DOHH2 (cell line): Measurements from ENCODE around the gene TMEM260.

ENCODE experiments used
- H3F3A ChIP-seq: fragments of 200-600 bp; sonication (generic), shearing (Covaris generic); 2 replicates; pipeline ENCODE4 v1.6.0; 2016; ENCODE audit warnings: antibody characterized with exemption, mild to moderate bottlenecking; ENCODE audit not compliant: control insufficient read depth, insufficient read depth
- H3K27ac ChIP-seq: fragments of 200-600 bp; sonication (generic); 2 replicates; pipeline ENCODE4 v1.5.1; 2014; ENCODE audit warnings: low read depth, mild to moderate bottlenecking, low read length, moderate library complexity
- H3K27me3 ChIP-seq: fragments of 200-600 bp; sonication (generic); 2 replicates; pipeline ENCODE4 v1.6.1; 2014; ENCODE audit warnings: mild to moderate bottlenecking, low read length, mixed read lengths; ENCODE audit not compliant: control insufficient read depth
- H3K36me3 ChIP-seq: fragments of 200-600 bp; sonication (generic); 2 replicates; pipeline ENCODE4 v1.6.1; 2014; ENCODE audit warnings: mild to moderate bottlenecking, low read length, moderate library complexity, mixed read lengths; ENCODE audit not compliant: control insufficient read depth
- H3K4me1 ChIP-seq: fragments of 200-600 bp; sonication (generic); 2 replicates; pipeline ENCODE4 v1.6.1; 2014; ENCODE audit warnings: mild to moderate bottlenecking, low read length, mixed read lengths; ENCODE audit not compliant: control insufficient read depth
- H3K4me2 ChIP-seq: fragments of 200-600 bp; sonication (generic); 2 replicates; pipeline ENCODE4 v1.6.0; 2014; ENCODE audit warnings: mild to moderate bottlenecking, low read length, moderate library complexity
- H3K4me3 ChIP-seq: fragments of 200-600 bp; sonication (generic); 2 replicates; pipeline ENCODE4 v1.5.1; 2014; ENCODE audit warnings: mild to moderate bottlenecking, low read length, mixed read lengths
- H3K79me2 ChIP-seq: fragments of 200-600 bp; sonication (generic); 2 replicates; pipeline ENCODE4 v1.6.1; 2014; ENCODE audit warnings: mild to moderate bottlenecking, low read length, mixed read lengths; ENCODE audit not compliant: control insufficient read depth
- H3K9me2 ChIP-seq: fragments of 200-600 bp; sonication (generic); replicated peaks from 2 replicates; pipeline ENCODE4 v1.6.1; 2014; ENCODE audit warnings: mild to moderate bottlenecking, low read length, mixed read lengths; ENCODE audit not compliant: control insufficient read depth
- H3K9me3 ChIP-seq: fragments of 200-600 bp; sonication (generic); 2 replicates; pipeline ENCODE4 v1.6.1; 2014; ENCODE audit warnings: antibody characterized with exemption, low read length, mixed read lengths; ENCODE audit not compliant: control insufficient read depth, insufficient read depth
- H4K20me1 ChIP-seq: fragments of 200-600 bp; sonication (generic); 2 replicates; pipeline ENCODE4 v1.6.0; 2014; ENCODE audit warnings: low read depth, mild to moderate bottlenecking, antibody characterized with exemption, low read length, moderate library complexity; ENCODE audit not compliant: control insufficient read depth, insufficient read depth
- EZH2phosphoT487 ChIP-seq: fragments of 200-600 bp; sonication (generic); IDR thresholded peaks from 2 replicates; pipeline ENCODE4 v1.6.1; 2017; ENCODE audit warnings: borderline replicate concordance, mild to moderate bottlenecking, antibody characterized with exemption, low read length, moderate library complexity, mixed read lengths
- TF ChIP-seq, protein P1 (sequence below): fragments of 200-600 bp; sonication (generic); IDR thresholded peaks from one replicate; pipeline ENCODE4 v1.5.1; 2014; ENCODE audit warnings: antibody characterized with exemption, mild to moderate bottlenecking, low read depth, low read length; ENCODE audit not compliant: poor library complexity, severe bottlenecking

Gene TMEM260

DNA sequence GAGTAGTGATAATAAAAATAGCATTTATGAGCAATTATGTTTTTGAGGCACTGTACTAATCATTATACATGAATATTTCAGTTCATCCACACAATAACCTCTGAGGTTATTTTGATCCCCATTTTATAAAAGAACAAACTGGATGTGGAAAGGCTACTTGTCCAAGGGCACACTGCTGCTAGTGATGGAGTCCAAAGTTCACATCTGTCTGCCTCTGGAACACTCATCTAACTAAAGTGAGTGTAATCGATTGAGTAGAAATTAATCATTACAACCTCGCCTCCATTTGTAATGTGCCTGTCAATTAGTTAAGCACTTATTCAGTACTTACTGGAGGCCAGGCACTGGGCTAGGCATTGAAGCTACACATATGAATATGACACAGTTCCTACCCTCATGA, 55.4 kb downstream of the TMEM260 start:
- Histone ChIP-seq H3F3A (no peaks in the 10 kb centered on the region), H3K4me1 (no peaks in the 10 kb centered on the region), H3K4me2 (no peak overlapping the region), H3K36me3 (peaks cover 68% of the 10 kb centered on the region), H3K27ac (no peak overlapping the region), H3K4me3 (no peak overlapping the region), H3K79me2 (no peaks in the 10 kb centered on the region), H3K9me3 (no peaks in the 10 kb centered on the region), H4K20me1 (no peaks in the 10 kb centered on the region), H3K27me3 (no peaks in the 10 kb centered on the region), H3K9me2 (no peaks in the 10 kb centered on the region; the same call in 1 of the 2 replicates)
- TF ChIP-seq, protein P1, sequence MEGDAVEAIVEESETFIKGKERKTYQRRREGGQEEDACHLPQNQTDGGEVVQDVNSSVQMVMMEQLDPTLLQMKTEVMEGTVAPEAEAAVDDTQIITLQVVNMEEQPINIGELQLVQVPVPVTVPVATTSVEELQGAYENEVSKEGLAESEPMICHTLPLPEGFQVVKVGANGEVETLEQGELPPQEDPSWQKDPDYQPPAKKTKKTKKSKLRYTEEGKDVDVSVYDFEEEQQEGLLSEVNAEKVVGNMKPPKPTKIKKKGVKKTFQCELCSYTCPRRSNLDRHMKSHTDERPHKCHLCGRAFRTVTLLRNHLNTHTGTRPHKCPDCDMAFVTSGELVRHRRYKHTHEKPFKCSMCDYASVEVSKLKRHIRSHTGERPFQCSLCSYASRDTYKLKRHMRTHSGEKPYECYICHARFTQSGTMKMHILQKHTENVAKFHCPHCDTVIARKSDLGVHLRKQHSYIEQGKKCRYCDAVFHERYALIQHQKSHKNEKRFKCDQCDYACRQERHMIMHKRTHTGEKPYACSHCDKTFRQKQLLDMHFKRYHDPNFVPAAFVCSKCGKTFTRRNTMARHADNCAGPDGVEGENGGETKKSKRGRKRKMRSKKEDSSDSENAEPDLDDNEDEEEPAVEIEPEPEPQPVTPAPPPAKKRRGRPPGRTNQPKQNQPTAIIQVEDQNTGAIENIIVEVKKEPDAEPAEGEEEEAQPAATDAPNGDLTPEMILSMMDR = no peak
- no peak for TF ChIP-seq EZH2phosphoT487

DNA sequence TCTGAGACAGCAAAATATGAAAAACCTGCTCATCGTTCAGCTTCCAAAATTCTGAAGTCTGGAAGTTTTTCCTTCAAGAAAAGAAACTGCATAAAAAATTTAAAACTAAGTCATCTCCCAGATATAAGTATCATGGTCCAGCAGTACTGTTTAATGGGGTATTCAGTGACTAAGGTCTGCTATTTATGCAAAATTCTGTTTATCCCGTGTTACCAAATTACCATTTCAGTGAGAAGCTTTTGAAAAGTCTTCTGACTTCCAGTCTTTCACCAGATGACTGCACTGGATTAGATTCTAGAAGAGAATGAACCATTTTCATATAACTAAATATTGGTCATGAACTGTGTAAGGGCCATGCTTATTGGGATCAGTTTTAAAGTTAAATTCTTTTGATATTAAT, 67.9 kb downstream of the TMEM260 start:
- Histone ChIP-seq H3K79me2 (no peaks in the 10 kb centered on the region), H3K27me3 (no peaks in the 10 kb centered on the region), H3F3A (no peaks in the 10 kb centered on the region), H3K4me3 (no peak overlapping the region), H3K4me2 (no peak overlapping the region), H3K36me3 (peaks cover 4% of the 10 kb centered on the region; the same call in 1 of the 2 replicates), H3K4me1 (no peaks in the 10 kb centered on the region), H3K9me2 (no peaks in the 10 kb centered on the region), H3K27ac (no peak overlapping the region), H4K20me1 (0 out of 2 replicates have a peak, but pooled peaks cover 3% of the 10 kb centered on the region), H3K9me3 (no peaks in the 10 kb centered on the region)
- TF ChIP-seq, protein P1 = no peak

DNA sequence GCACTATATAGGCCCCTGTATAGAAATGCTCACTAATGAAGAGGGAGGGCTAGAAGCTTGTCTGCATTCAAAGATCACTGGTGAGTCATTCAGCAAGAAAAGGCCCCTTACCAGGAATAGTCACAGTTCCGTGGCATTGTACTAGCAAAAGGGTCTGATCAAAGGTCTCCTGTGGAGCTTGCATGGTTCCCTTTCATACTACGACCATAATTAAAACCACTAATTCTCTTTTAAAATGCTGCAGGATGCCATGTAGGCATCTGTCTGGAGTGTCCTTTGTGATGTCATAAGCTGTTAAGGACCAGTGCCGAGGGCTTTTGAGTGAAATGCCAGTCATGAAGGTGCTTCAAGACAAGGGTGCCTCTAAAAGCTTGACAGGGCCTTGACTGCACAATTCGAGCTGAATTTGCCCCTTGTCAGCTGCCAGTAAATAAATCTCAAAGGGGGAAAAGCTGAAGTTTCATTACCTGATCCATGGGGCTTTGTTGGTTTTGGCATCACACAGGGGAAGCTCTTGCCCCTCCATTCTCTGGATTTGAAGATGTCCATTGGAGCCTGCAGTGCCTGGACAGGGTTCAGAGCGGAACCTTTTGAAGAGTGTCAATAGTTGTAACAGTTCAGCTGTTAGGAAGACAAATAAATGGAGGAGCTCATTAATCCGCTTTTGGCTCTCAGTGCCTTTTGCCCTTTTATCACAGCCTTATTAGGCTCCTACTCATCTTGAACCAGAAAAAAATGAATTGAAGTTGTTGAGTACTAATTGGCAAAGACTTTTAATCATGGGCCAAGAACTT, 69.1 kb downstream of the TMEM260 start:
- Histone ChIP-seq H3K79me2 (no peaks in the 10 kb centered on the region), H3K9me3 (no peaks in the 10 kb centered on the region), H4K20me1 (0 out of 2 replicates have a peak, but pooled peaks cover 3% of the 10 kb centered on the region), H3K4me2 (no peak overlapping the region), H3K27me3 (no peaks in the 10 kb centered on the region), H3F3A (no peaks in the 10 kb centered on the region), H3K4me3 (no peak overlapping the region), H3K9me2 (no peaks in the 10 kb centered on the region), H3K27ac (no peak overlapping the region), H3K4me1 (no peaks in the 10 kb centered on the region), H3K36me3 (peaks cover 4% of the 10 kb centered on the region; the same call in 1 of the 2 replicates)
- no peak for TF ChIP-seq EZH2phosphoT487
- TF ChIP-seq, protein P1 = no peak
